Muscle of leg (tissue), 11 donors: ENCODE data around the gene ORAI3. TPM values are rescaled to one million over a fixed set of nuclear protein-coding genes. Genes with fewer than 3 reads are reported as not detected.
A peak's percentile ranks its signal among the peaks of the same experiment; 100 is the strongest.

Source experiments
- DNase-seq: peaks from one replicate; pipeline ENCODE4 v3.0.0; 2013
- H3K27ac ChIP-seq: one replicate; pipeline ENCODE4 v1.5.1; 2013; ENCODE audit warnings: mild to moderate bottlenecking, low read length, control low read depth
- H3K27me3 ChIP-seq: one replicate; pipeline ENCODE4 v1.6.1; 2013; ENCODE audit warnings: low read length; ENCODE audit not compliant: control insufficient read depth, insufficient read depth
- H3K36me3 ChIP-seq: one replicate; pipeline ENCODE4 v1.6.1; 2013; ENCODE audit warnings: low read length; ENCODE audit not compliant: control insufficient read depth, insufficient read depth
- H3K4me1 ChIP-seq: one replicate; pipeline ENCODE4 v1.6.1; 2013; ENCODE audit warnings: low read length; ENCODE audit not compliant: control insufficient read depth, insufficient read depth
- H3K4me3 ChIP-seq: one replicate; pipeline ENCODE4 v1.5.1; 2013; ENCODE audit warnings: low read length, control low read depth
- H3K9me3 ChIP-seq: replicated peaks from 2 replicates; pipeline ENCODE4 v1.6.1; 2013; ENCODE audit warnings: low read depth, low read length; ENCODE audit not compliant: control insufficient read depth
- WGBS: methylation state at CpG from one replicate; pipeline ENCODE4 v1.1.5; 2013; ENCODE audit warnings: missing lambda C conversion rate; ENCODE audit not compliant: insufficient coverage; 5-methylcytosine and 5-hydroxymethylcytosine counted together
- polyA plus RNA-seq, 8 donors: library from polyadenylated mRNA; unstranded; fragments of 120-200 nt; gene quantifications; one replicate each; pipeline versions ENCODE4 v1.2.1 to v1.2.3, GENCODE V29; 2013; ENCODE audit warnings: inconsistent platforms in 1 of 8, low replicate concordance in 1 of 8; ENCODE audit not compliant: insufficient read length in 8 of 8, insufficient read depth in 1 of 8
- total RNA-seq: library from RNA; stranded (reverse); fragments of 120-200 nt; gene quantifications from one replicate; pipeline ENCODE4 v1.2.4, GENCODE V29; 2013

Gene ORAI3
- total and polyA plus RNA-seq, 9 donors = 8.9 to 14.0 (median 11.1) TPM

- DNase-seq = no peak
- Histone ChIP-seq H3K4me1 (peaks cover 16% of the 10 kb centered on the region), H3K27me3 (no peaks in the 10 kb centered on the region), H3K4me3 (no peak overlapping the region), H3K27ac (no peak overlapping the region), H3K9me3 (no peaks in the 10 kb centered on the region), H3K36me3 (peaks cover 28% of the 10 kb centered on the region)
- WGBS = 87% methylated on average over 19 of the region's 23 CpGs
Observed at GRCh38 chr16:30989469-30990047, 40.7 kb downstream of the ORAI3 start.

GRCh38 chr16:30990105-30990504, 41.2 kb downstream of the ORAI3 start:
- Histone ChIP-seq H3K4me3 (no peak overlapping the region), H3K36me3 (peaks cover 25% of the 10 kb centered on the region), H3K9me3 (no peaks in the 10 kb centered on the region), H3K4me1 (peaks cover 11% of the 10 kb centered on the region), H3K27me3 (no peaks in the 10 kb centered on the region), H3K27ac (no peak overlapping the region)
- 49% methylated on average over 4 of the region's 12 CpGs for WGBS
- no peak for DNase-seq

DNA sequence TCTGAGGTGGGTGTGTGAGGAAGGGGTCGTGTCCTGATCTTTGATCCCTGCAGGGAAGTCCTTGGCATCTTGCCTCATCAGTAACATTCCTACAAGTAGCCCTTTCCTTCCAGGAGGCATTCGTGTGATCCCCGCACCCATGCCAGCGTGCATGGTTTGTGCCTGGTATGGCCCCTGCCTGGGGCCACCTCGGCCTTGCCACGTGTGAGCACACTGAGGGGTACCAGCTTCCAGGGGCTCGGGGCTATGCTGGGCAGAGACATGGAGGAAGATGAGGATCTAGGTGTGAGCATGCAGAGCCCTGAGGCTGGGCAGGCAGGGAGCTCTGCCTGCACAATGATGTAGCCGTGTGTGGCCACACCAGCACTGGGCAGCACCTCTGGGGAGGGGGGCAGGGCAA, 42.2 kb downstream of the ORAI3 start:
- Histone ChIP-seq H3K27ac (no peak overlapping the region), H3K36me3 (peaks cover 20% of the 10 kb centered on the region), H3K9me3 (no peaks in the 10 kb centered on the region), H3K4me1 (peaks cover 1% of the 10 kb centered on the region), H3K27me3 (peaks cover under 1% of the 10 kb centered on the region), H3K4me3 (no peak overlapping the region)
- 74% methylated on average over 6 of the region's 8 CpGs for WGBS
- DNase-seq = no peak

- Histone ChIP-seq H3K27ac (no peak overlapping the region), H3K4me1 (peaks cover 11% of the 10 kb centered on the region), H3K27me3 (peaks cover 4% of the 10 kb centered on the region), H3K36me3 (peaks cover 11% of the 10 kb centered on the region), H3K9me3 (no peaks in the 10 kb centered on the region), H3K4me3 (no peak overlapping the region)
- DNase-seq = no peak
- WGBS = 86% methylated on average over 8 of the region's 21 CpGs
Observed at GRCh38 chr16:30992276-30992780, 43.5 kb downstream of the ORAI3 start.

- H3K27me3 ChIP-seq = peaks cover 6% of the 10 kb centered on the region
- H3K27ac ChIP-seq = no peak overlapping the region
- DNase-seq = no peak
- H3K4me3 ChIP-seq = no peak overlapping the region
- H3K36me3 ChIP-seq = peaks cover 5% of the 10 kb centered on the region
- H3K4me1 ChIP-seq = peaks cover 20% of the 10 kb centered on the region
- 80% methylated on average over 11 of the region's 29 CpGs for WGBS
- H3K9me3 ChIP-seq = no peaks in the 10 kb centered on the region
Observed at GRCh38 chr16:30992931-30993816, 44.3 kb downstream of the ORAI3 start.

DNA sequence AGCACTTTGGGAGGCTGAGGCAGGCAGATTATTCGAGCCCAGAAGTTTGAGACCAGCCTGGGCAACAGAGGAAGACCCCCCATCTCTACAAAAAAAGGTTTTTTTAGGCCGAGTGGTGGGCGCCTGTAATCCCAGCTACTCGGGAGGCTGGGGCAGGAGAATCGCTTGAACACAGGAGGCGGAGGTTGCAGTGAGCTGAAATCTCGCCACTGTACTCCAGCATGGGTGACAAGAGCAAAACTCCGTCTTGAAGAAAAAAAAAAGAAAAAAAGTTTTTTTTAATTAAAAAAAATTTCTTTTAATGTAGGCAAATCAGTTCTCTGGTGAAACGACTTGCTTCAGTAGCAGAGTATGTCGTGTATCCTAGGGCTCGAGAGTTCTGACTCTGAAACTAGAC, 47.1 kb downstream of the ORAI3 start:
- Histone ChIP-seq H3K36me3 (no peaks in the 10 kb centered on the region), H3K9me3 (no peaks in the 10 kb centered on the region), H3K4me1 (peaks cover 25% of the 10 kb centered on the region), H3K27me3 (peaks cover 6% of the 10 kb centered on the region), H3K27ac (peak overlapping the region; percentile 35), H3K4me3 (no peak overlapping the region)
- WGBS = 70% methylated on average over 4 of the region's 11 CpGs
- DNase-seq = no peak

- WGBS = 17% methylated on average over 14 of the region's 23 CpGs
- H3K9me3 ChIP-seq = no peaks in the 10 kb centered on the region
- H3K27me3 ChIP-seq = peaks cover 6% of the 10 kb centered on the region
- peak; percentile 77 for DNase-seq
- H3K36me3 ChIP-seq = no peaks in the 10 kb centered on the region
- H3K4me1 ChIP-seq = peaks cover 25% of the 10 kb centered on the region
- H3K4me3 ChIP-seq = peak overlapping the region; percentile 37
- peak overlapping the region; percentile 35 for H3K27ac ChIP-seq
Observed at GRCh38 chr16:30996324-30996984, 47.6 kb downstream of the ORAI3 start.

GRCh38 chr16:30996985-30997724, 48.3 kb downstream of the ORAI3 start:
- 4% methylated on average over 51 of the region's 60 CpGs for WGBS
- Histone ChIP-seq H3K27me3 (peaks cover 6% of the 10 kb centered on the region), H3K9me3 (no peaks in the 10 kb centered on the region), H3K4me1 (peaks cover 26% of the 10 kb centered on the region), H3K4me3 (peak overlapping the region; percentile 37), H3K36me3 (no peaks in the 10 kb centered on the region), H3K27ac (no peak overlapping the region)
- DNase-seq = peak; percentile 67

DNA sequence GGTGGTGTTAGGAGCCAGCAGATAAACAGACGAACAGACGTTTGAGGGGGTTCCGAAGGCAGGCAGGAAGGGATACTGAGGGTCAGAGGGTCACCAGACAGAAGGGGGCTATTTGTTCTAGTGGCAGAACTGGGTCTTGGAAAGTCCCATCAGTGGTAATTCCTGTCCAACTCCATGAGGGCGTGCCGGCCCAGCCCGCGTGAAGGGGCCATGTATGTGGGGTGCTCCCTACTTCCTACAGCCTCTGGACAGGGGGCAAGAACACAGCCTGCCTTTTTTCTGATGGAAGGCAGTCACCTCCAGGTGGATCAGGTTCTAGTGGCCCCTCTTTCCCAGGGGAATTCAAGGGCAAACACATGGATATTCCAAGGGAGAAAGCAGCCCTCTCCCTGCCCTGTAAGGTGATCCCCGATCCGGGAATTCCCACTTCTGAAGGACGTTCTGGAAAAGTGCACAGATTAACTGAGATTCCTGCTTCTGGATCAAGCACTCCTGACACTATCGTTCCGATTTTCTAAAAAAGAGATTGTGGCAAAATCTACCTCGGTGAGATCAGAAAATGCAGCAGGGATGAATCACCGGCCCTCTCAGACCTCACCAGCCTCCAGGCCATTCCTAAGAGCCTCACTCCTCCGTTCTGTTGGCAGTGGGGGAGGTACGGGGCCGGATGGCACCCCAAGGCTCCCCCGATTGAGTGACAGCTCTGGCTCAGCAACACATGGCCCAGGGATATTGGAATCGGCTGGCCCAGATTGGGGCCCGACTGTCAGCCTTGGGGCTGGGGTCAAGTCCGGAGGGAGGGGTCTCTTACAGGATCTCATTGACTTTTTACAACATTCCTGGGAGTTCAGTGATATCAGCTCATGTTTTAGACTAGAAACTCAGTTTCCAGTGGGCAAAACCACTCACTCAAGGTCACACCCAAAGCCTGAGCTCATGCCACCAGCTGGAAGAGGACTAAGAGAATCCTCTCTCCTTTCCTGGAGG, 49.1 kb downstream of the ORAI3 start:
- DNase-seq = no peak
- Histone ChIP-seq H3K4me1 (peaks cover 35% of the 10 kb centered on the region), H3K36me3 (no peaks in the 10 kb centered on the region), H3K27me3 (peaks cover 7% of the 10 kb centered on the region), H3K9me3 (no peaks in the 10 kb centered on the region), H3K27ac (no peak overlapping the region), H3K4me3 (peak overlapping the region; percentile 37)
- WGBS = 53% methylated on average over 14 of the region's 21 CpGs
